ENCODE results near the gene ADNP. TPM values are rescaled to one million over a fixed set of nuclear protein-coding genes. Genes with fewer than 3 reads are reported as not detected.
A peak's percentile ranks its signal among the peaks of the same experiment; 100 is the strongest.

The ADNP gene
- total and polyA plus RNA-seq, 2 experiments from 2014 or later, result 95.0 to 106 TPM

DNA sequence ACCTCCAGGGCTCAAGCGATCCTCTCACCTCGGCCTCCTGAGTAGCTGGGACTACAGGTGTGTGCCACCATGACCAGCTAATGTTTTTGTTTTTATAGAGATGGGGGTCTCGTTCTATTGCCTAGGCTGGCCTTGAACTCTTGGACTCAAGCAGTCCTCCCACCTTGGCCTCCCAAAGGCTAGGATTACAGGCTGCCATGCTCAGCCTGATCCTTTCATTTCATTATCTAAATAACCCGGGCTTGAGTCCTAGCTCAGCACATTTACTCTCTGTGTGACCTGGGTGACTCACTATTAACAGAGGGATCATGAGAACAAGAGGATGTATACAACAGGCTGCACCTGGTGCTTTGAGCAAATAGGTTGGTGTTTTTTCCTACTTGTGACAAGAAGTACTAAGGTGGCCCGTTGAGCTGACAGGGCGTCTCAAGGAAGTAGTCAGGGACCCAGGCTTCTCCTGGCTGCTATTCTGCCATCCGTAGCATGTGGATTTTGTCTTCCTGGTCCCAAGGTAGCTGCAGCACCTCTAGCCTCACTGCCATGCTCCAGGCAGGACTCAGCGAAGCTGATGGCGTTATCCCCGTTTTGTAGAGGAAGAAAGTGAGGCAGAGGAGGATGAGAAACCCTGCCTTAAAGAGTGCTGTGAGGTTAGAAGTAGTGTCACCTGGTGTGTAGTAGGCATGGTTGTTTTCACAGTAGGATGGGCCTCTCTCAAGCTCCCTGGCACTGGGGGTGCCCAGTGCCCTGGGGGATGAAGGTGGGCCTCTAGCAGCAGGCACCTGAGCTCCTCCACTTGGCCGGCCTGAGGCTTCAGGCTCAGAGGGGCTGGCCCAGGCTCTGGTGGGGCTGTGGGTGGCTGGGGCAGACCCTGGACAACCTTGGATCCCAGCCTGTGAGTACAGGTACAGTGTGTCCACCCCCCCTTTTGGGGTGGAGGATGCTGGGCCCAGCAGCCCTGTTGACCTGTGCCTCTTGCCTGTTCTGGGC, 62.4 kb downstream of the ADNP start:
- H3K4me1 Mint-ChIP-seq, result peaks cover 51% of the 10 kb centered on the region
- Histone ChIP-seq H3K79me2 (replicated peaks; ENCODE audit: insufficient read depth) (no peaks in the 10 kb centered on the region; the same call in 1 of the 2 replicates), H4K20me1 (replicated peaks; ENCODE audit: insufficient read depth) (no peaks in the 10 kb centered on the region; the same call in 1 of the 2 replicates), H3K36me3 (ENCODE audit: insufficient read depth) (no peaks in the 10 kb centered on the region), H2AFZ (no peak overlapping the region), H3F3A (replicated peaks; ENCODE audit: low read depth) (peaks cover 7% of the 10 kb centered on the region; the same call in 1 of the 2 replicates), H3K27ac (ENCODE audit: low read depth) (no peak overlapping the region), H3K9me2 (ENCODE audit: insufficient read depth) (no peaks in the 10 kb centered on the region), H3K4me1 (ENCODE audit: insufficient read depth) (peaks cover 32% of the 10 kb centered on the region), H3K27me3 (ENCODE audit: insufficient read depth) (no peaks in the 10 kb centered on the region), H3K4me2 (no peak overlapping the region), H3K4me3 (no peak overlapping the region)
- peak overlapping the region; percentile 28; the same call in 1 of the 3 replicates for H3K4me3 Mint-ChIP-seq
- H3K27ac Mint-ChIP-seq, result no peak overlapping the region
- peaks cover 6% of the 10 kb centered on the region; the same call in 1 of the 3 replicates for H3K36me3 Mint-ChIP-seq (ENCODE audit: low read depth)
- ATAC-seq (no peak), DNase-seq (ENCODE audit: low spot score) (no peak)
- no peaks in the 10 kb centered on the region for H3K9me3 Mint-ChIP-seq
- TF ChIP-seq, protein P1, sequence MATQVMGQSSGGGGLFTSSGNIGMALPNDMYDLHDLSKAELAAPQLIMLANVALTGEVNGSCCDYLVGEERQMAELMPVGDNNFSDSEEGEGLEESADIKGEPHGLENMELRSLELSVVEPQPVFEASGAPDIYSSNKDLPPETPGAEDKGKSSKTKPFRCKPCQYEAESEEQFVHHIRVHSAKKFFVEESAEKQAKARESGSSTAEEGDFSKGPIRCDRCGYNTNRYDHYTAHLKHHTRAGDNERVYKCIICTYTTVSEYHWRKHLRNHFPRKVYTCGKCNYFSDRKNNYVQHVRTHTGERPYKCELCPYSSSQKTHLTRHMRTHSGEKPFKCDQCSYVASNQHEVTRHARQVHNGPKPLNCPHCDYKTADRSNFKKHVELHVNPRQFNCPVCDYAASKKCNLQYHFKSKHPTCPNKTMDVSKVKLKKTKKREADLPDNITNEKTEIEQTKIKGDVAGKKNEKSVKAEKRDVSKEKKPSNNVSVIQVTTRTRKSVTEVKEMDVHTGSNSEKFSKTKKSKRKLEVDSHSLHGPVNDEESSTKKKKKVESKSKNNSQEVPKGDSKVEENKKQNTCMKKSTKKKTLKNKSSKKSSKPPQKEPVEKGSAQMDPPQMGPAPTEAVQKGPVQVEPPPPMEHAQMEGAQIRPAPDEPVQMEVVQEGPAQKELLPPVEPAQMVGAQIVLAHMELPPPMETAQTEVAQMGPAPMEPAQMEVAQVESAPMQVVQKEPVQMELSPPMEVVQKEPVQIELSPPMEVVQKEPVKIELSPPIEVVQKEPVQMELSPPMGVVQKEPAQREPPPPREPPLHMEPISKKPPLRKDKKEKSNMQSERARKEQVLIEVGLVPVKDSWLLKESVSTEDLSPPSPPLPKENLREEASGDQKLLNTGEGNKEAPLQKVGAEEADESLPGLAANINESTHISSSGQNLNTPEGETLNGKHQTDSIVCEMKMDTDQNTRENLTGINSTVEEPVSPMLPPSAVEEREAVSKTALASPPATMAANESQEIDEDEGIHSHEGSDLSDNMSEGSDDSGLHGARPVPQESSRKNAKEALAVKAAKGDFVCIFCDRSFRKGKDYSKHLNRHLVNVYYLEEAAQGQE (IDR thresholded peaks at IDR 0.05; ENCODE audit: unreplicated experiment), result no peak
- TF ChIP-seq, protein P2, sequence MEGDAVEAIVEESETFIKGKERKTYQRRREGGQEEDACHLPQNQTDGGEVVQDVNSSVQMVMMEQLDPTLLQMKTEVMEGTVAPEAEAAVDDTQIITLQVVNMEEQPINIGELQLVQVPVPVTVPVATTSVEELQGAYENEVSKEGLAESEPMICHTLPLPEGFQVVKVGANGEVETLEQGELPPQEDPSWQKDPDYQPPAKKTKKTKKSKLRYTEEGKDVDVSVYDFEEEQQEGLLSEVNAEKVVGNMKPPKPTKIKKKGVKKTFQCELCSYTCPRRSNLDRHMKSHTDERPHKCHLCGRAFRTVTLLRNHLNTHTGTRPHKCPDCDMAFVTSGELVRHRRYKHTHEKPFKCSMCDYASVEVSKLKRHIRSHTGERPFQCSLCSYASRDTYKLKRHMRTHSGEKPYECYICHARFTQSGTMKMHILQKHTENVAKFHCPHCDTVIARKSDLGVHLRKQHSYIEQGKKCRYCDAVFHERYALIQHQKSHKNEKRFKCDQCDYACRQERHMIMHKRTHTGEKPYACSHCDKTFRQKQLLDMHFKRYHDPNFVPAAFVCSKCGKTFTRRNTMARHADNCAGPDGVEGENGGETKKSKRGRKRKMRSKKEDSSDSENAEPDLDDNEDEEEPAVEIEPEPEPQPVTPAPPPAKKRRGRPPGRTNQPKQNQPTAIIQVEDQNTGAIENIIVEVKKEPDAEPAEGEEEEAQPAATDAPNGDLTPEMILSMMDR (conservative IDR thresholded peaks at IDR 0.05; ENCODE audit: low read depth in 2 of 2), result no peak
- H3K27me3 Mint-ChIP-seq (ENCODE audit: insufficient read depth, low read depth, poor library complexity), result peaks cover 29% of the 10 kb centered on the region

DNA sequence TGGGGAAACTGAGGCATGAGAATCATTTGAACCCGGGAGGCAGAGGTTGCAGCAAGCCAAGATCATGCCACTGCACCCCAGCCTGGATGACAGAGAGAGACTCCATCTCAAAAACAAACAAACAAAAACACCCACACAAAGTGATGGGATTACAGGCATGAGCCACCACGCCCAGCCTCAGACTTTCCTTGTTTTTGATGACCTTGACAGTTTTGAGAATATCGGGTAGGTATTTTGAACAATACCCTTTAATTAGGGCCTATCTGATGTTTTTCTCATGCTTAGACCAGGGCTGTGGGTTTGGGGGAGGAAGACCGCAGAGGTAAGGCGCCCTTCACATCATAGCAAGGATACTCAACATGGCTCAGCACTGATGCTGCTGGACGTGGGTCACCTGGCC, 63.4 kb downstream of the ADNP start:
- no peaks in the 10 kb centered on the region for H3K9me2 ChIP-seq (ENCODE audit: insufficient read depth)
- Mint-ChIP-seq H3K27ac (no peak overlapping the region), H3K4me1 (peaks cover 48% of the 10 kb centered on the region), H3K36me3 (ENCODE audit: low read depth) (no peaks in the 10 kb centered on the region; the same call in 2 of the 3 replicates), H3K9me3 (no peaks in the 10 kb centered on the region), H3K4me3 (no peak overlapping the region), H3K27me3 (ENCODE audit: insufficient read depth, low read depth, poor library complexity) (peaks cover 29% of the 10 kb centered on the region)
- ATAC-seq, result no peak
- no peak overlapping the region for H3K4me3 ChIP-seq
- H3K27me3 ChIP-seq (ENCODE audit: insufficient read depth), result no peaks in the 10 kb centered on the region
- no peaks in the 10 kb centered on the region; the same call in 1 of the 2 replicates for H3K79me2 ChIP-seq (replicated peaks; ENCODE audit: insufficient read depth)
- DNase-seq (ENCODE audit: low spot score), result no peak
- H3K27ac ChIP-seq (ENCODE audit: low read depth), result no peak overlapping the region
- no peaks in the 10 kb centered on the region; the same call in 1 of the 2 replicates for H4K20me1 ChIP-seq (replicated peaks; ENCODE audit: insufficient read depth)
- H3K4me2 ChIP-seq, result no peak overlapping the region
- peaks cover 7% of the 10 kb centered on the region; the same call in 1 of the 2 replicates for H3F3A ChIP-seq (replicated peaks; ENCODE audit: low read depth)
- no peak overlapping the region for H2AFZ ChIP-seq
- H3K4me1 ChIP-seq (ENCODE audit: insufficient read depth), result peaks cover 32% of the 10 kb centered on the region
- no peaks in the 10 kb centered on the region for H3K36me3 ChIP-seq (ENCODE audit: insufficient read depth)
- TF ChIP-seq CREB1 (CRISPR knock-in tag; IDR thresholded peaks at IDR 0.05; ENCODE audit: low read depth) (no peak), JUNB (IDR thresholded peaks at IDR 0.05; ENCODE audit: unreplicated experiment) (no peak)
- TF ChIP-seq, protein P2 (conservative IDR thresholded peaks at IDR 0.05; ENCODE audit: low read depth in 2 of 2), result no peak
